ENCODE measurements around the gene ART3.
A peak's percentile ranks its signal among the peaks of the same experiment; 100 is the strongest.

DNA sequence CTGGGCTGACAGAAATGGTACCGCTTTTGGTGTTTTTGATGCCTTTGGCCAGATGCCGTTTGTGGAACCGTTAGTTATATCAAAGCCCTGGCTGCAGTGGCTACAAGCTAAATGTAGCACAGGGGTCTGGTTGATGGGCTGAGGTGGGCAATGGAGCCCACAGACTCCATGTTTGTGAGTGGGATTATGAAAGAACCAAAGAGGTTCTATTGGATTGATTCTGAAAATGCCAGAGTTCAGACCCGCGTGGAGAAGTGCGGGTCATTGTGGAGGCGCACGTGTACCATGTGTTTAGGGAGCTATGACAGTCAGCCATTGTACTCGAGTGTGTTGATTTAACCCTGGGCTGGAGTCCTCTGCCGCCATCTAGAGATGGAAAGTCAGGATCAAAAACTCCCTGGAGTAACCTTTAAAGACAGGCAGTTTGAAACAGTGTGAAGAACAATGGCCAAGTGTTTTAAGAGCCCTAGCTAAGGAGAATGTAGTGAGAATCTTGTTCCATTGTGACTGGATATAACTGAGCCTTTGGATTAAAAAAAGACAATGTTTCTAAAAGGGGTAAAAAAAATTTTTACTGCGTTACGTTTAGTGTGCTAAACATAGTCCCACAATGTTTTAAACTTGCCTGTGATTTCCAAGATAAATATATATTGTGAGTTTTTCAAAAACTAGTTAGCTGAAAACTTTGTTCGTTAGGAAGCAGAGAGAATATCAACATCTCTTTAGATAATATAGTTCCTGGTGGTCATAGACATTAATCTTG is 12.7 kb downstream of the ART3 start:
- TF ChIP-seq, protein P1, sequence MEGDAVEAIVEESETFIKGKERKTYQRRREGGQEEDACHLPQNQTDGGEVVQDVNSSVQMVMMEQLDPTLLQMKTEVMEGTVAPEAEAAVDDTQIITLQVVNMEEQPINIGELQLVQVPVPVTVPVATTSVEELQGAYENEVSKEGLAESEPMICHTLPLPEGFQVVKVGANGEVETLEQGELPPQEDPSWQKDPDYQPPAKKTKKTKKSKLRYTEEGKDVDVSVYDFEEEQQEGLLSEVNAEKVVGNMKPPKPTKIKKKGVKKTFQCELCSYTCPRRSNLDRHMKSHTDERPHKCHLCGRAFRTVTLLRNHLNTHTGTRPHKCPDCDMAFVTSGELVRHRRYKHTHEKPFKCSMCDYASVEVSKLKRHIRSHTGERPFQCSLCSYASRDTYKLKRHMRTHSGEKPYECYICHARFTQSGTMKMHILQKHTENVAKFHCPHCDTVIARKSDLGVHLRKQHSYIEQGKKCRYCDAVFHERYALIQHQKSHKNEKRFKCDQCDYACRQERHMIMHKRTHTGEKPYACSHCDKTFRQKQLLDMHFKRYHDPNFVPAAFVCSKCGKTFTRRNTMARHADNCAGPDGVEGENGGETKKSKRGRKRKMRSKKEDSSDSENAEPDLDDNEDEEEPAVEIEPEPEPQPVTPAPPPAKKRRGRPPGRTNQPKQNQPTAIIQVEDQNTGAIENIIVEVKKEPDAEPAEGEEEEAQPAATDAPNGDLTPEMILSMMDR (conservative IDR thresholded peaks at IDR 0.05; ENCODE audit: low read depth, low read length): peak; percentile 59
- TF ChIP-seq EZH2 (IDR thresholded peaks at IDR 0.05; ENCODE audit: borderline replicate concordance, low read depth, low read length, poor library complexity, severe bottlenecking): no peak
